SH-SY5Y (cell line): ENCODE measurements around the gene P3H3.

ENCODE experiments used
- GATA2 ChIP-seq: IDR thresholded peaks from 2 replicates; pipeline ENCODE4 v1.6.1; 2011; ENCODE audit warnings: mild to moderate bottlenecking, low read depth, low read length
- GATA3 ChIP-seq: IDR thresholded peaks from 2 replicates; pipeline ENCODE4 v1.6.1; 2011; ENCODE audit warnings: low read depth, mild to moderate bottlenecking, low read length, moderate library complexity

Gene P3H3

DNA sequence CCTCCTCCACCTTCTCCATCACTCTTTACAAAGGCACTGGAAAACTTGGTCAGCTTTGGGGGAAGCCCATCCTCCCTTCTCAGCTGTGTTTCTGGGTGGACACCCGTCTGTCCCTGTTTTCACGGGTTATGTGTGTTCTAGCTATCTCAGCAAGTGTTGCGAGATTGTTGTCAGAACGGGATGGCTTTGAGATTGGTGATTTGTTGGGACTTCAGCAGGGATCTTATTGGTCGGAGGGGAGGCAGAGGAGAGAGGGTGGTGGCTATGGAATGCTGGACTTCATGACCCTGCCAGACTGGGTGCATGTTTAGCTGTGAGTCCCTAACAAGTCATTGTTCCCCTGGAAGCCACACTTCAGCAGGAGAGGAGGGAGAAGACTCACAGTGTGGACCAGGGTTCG is 25.8 kb downstream of the P3H3 start:
- TF ChIP-seq GATA3 (no peak), GATA2 (no peak)

GRCh38 chr12:6855322-6855721 is 27.1 kb downstream of the P3H3 start:
- TF ChIP-seq GATA3 (no peak), GATA2 (no peak)

GRCh38 chr12:6858799-6859198 is 30.6 kb downstream of the P3H3 start:
- TF ChIP-seq GATA3 (no peak), GATA2 (no peak)

DNA sequence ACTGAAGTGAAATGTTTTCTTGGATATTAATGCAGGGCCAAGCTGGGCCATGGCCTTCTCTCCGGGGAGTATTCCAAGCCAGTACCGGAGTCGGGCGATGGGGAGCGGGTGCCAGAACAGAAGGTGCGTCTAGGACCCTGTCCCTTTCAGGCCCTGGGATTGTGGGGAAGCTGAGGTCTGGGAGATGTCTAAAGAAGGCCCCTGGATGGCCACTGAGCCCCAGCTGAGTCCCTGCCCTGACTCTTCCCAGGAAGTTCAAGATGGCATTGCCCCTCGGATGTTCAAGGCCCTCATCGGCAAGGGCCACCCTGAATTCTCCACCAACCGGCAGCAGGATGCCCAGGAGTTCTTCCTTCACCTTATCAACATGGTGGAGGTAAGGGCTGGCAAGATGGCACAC is 31.9 kb downstream of the P3H3 start:
- TF ChIP-seq GATA3 (no peak), GATA2 (no peak)

GRCh38 chr12:6860942-6861341 is 32.7 kb downstream of the P3H3 start:
- TF ChIP-seq GATA2 (no peak), GATA3 (no peak)

DNA sequence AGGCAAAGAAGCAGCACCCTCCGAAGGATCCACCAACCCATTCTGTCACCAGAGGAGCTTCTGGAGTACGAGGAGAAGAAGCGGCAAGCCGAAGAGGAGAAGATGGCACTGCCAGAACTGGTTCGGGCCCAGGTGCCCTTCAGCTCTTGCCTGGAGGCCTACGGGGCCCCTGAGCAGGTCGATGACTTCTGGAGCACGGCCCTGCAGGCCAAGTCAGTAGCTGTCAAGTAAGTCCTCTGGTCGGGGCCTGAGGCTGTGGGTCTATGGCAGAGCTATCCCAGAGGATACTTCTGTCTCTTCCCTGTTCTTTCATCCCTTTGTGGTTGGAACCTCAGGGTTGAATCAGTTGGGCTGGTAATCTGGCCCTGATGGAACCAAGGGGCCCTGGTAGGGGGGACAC is 33.2 kb downstream of the P3H3 start:
- TF ChIP-seq GATA2 (no peak), GATA3 (no peak)

DNA sequence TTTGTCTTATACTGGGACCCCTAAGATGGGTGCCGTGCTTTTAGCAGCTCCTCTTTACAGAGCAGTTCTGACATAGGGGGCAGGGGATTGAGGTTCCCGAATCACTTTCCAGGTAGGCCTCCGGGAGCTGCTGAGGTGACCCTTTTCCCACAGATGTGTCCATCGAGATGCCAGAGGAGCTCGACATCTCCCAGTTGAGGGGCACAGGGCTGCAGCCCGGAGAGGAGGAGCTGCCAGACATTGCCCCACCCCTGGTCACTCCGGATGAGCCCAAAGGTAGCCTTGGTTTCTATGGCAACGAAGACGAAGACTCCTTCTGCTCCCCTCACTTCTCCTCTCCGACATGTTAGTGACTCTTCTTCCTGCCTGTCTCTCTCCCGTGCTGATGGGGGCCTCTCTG is 34.8 kb downstream of the P3H3 start:
- TF ChIP-seq GATA2 (no peak), GATA3 (no peak)

DNA sequence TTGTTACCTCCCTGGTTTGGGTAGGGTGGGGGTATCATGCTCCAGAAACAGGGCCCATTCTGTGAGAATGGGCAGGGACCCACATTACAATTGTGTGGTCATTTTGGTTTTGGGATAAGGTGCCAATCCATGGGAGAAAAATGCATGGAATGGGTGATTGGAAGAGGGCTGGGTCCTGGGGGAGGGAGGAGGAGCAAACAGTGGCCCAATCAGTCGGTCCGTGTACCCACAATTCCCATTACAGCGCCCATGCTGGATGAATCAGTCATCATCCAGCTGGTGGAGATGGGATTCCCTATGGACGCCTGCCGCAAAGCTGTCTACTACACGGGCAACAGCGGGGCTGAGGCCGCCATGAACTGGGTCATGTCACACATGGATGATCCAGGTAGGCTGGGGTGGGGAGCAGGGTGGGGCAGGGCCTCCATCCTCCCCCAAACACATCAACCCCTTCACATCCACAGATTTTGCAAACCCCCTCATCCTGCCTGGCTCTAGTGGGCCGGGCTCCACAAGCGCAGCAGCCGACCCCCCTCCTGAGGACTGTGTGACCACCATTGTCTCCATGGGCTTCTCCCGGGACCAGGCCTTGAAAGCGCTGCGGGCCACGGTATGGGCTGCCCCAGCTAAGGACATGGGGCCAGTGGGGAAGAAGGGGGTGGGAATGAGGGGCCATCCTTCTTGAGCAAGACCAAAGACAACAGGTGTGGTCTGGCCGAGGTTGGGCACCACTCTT is 35.5 kb downstream of the P3H3 start:
- TF ChIP-seq GATA3 (no peak), GATA2 (no peak)

GRCh38 chr12:6866163-6866919 is 38.1 kb downstream of the P3H3 start:
- no peak for TF ChIP-seq GATA3

GRCh38 chr12:6866920-6867412 is 38.8 kb downstream of the P3H3 start:
- no peak for TF ChIP-seq GATA2
- TF ChIP-seq GATA3, result no peak

- TF ChIP-seq GATA2, result no peak
- no peak for TF ChIP-seq GATA3
These were observed 39.4 kb downstream of the P3H3 start, which contains the start of gene TPI1 for GRCh38 chr12:6867413-6868210. TPI1 (plus strand) TSS chr12:6867531; CDS start chr12:6867567, 36 bp downstream.

DNA sequence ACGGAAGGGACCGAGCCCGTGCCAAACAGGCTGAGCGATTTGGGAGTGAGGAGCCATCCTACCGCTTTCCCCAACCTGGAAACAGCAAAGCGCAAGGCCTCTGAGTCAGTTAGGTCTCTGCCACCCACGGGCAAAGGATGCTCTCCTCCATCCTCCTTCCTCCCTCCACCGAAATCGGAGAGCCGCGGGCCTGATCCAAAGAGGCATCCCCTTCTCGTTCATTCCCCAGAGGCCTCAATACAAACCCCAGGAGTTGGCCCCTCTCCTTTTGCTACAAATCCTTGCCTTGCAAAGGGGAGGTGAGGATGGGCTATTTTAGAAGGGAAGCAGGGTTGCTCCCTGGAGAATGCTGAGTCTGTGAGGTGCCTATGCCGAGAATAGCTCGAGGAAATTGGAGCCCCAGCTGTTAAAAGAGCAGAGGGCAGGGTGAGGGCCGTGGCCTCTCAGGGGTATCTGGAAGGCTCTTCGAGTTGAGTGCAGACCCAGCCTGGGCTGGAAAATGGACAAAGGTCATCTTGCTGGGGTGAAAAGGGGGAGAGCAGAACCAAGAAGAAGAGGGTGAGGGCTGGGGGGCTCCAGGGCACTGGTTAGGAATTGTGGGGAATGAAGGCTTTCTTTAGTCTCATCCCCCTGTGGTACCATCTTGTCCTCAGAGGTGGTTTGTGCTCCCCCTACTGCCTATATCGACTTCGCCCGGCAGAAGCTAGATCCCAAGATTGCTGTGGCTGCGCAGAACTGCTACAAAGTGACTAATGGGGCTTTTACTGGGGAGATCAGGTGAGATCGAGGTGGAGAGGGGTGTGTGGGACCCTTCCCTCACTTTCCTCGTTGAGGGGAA is 40.2 kb downstream of the P3H3 start:
- no peak for TF ChIP-seq GATA2
- no peak for TF ChIP-seq GATA3

DNA sequence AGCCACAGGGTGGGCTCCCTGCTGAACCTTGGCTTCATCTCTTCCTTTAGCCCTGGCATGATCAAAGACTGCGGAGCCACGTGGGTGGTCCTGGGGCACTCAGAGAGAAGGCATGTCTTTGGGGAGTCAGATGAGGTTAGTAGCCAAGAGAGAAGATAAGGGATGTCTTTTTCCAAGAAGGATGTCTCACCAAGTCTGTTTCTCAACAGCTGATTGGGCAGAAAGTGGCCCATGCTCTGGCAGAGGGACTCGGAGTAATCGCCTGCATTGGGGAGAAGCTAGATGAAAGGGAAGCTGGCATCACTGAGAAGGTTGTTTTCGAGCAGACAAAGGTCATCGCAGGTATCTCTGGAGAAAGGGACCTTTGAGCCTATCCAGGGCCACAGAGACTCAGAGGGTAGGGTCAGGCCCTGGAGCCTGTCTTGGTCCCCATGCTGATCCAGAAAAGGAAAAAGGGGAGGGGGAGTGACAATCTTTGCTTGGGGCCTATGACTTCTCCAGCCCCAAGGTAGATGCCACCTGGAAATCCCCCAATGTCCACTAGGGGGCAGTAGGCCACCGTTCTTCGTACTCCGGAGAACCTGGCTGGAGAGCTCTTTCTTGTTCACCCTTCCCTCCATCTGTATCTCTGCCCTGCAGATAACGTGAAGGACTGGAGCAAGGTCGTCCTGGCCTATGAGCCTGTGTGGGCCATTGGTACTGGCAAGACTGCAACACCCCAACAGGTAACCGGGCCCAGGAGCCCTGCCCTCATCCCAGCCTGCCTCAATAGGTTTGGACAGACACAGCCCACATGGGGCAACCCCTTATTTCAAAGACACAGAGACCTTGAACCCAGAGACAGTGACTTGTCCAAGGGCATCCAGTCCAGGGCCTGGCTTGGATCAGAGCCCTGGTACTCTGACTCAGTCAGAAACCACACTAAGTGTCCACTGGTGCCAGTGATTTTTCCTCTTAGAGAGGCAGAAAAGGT is 41.1 kb downstream of the P3H3 start:
- TF ChIP-seq GATA3 (no peak), GATA2 (no peak)
